Body of pancreas (tissue), 4 donors: Measurements from ENCODE around the gene ZNF185. TPM values are rescaled to one million over a fixed set of nuclear protein-coding genes. Genes with fewer than 3 reads are reported as not detected.

Source experiments
- ATAC-seq: fragments of 150-250 bp; one replicate; pipeline ENCODE4 v1.9.1; 2016
- DNase-seq, 4 donors: peaks; one replicate each; pipeline ENCODE4 v3.0.0-alpha.2; 2019
- H3K27ac ChIP-seq, 4 donors: fragments of 200-600 bp; sonication (generic); 1 replicate in 3 of 4; 2 replicates in 1 of 4; pipeline versions ENCODE4 v1.5.1 to v1.6.1; 2016 to 2019; ENCODE audit warnings: mild to moderate bottlenecking in 1 of 4, mixed read lengths in 1 of 4, moderate library complexity in 1 of 4
- H3K27me3 ChIP-seq, 2 donors: fragments of 200-600 bp; sonication (generic); one replicate each; pipeline ENCODE4 v1.6.0; 2016; ENCODE audit warnings: mild to moderate bottlenecking in 1 of 2
- H3K36me3 ChIP-seq, 2 donors: fragments of 200-600 bp; sonication (generic); replicated peaks in 1 of 2; 2 replicates each; pipeline ENCODE4 v1.5.1; 2016; ENCODE audit warnings: low read depth in 2 of 2; ENCODE audit not compliant: insufficient read depth in 1 of 2
- H3K4me1 ChIP-seq: fragments of 200-600 bp; sonication (generic); one replicate; pipeline ENCODE4 v1.6.0; 2016
- H3K4me3 ChIP-seq, 2 donors: fragments of 200-600 bp; sonication (generic); 1 replicate in 1 of 2; 2 replicates in 1 of 2; pipeline ENCODE4 v1.5.1; 2016 to 2019
- H3K9me3 ChIP-seq, 3 donors: fragments of 200-600 bp; sonication (generic); 1 replicate in 2 of 3; 2 replicates in 1 of 3; pipeline ENCODE4 v1.5.1; 2016
- CTCF ChIP-seq, 7 experiments: fragments of 450-650 bp in 4 of 7; fragments of 200-600 bp in 3 of 7; sonication (generic) in 3 of 7; IDR thresholded peaks; one replicate each; pipeline ENCODE4 v1.5.1; 2016 to 2019; ENCODE audit warnings: antibody characterized with exemption in 7 of 7
- POLR2A ChIP-seq, 3 donors: fragments of 450-650 bp; IDR thresholded peaks; one replicate each; pipeline ENCODE4 v1.6.1; 2016; ENCODE audit warnings: antibody characterized with exemption in 3 of 3, mild to moderate bottlenecking in 2 of 3
- WGBS, 2 donors: methylation state at CpG; one replicate each; pipeline ENCODE4 v1.1.5; 2017; 5-methylcytosine and 5-hydroxymethylcytosine counted together
- intact Hi-C: fragments of 100-400 bp; cut with DNase I; formaldehyde crosslinking; loops from one replicate; pipeline ENCODE4 v1.15.1; 2023
- total RNA-seq, 2 donors: library from RNA; depleted of rRNA; stranded (reverse); fragments of >200 nt; gene quantifications; one replicate each; pipeline ENCODE4 v1.1.0, GENCODE V29; 2016

Gene ZNF185
- total RNA-seq, 2 donors from 2014 or later, result 2.0 to 6.5 TPM

DNA sequence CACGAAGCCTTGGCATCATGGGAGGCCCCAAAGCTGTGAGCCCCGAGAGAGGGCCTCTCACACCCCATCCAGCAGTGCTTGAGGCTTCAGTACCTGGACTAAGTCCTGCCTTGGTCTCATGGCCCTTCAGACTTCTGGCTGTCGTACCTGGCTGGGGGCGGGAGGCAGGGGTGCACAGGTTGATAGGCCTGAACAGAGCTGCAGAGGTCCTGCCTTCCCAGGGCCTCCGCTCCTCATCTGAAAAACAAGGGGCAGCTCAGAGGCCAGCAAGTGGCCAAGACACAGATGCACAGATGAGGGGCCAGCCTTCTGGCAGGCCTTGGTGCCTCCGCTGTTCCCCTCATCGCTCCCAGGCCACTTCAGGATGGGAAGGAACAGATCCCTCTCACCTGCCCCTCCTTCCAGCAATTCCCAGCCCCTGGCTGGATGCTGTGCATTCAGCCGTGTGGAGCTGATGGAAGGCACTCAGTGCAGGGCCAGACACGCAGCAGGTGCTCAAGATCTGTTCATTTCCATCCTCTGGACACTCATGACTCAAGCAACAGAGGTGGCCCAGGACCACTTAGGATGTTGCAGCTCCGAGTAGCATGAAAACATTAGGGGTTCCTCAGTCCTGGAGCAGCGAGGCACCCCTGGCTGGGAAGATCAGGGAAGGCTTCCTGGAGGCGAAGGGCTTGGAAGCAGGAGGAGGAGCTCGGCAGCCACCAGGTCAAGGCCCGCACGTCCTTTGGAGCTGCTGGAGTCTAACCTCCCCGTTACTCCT lies 1.4 kb downstream of the ZNF185 start:
- Histone ChIP-seq H3K4me3 (no peak overlapping the region), H3K27ac (no peak overlapping the region), H3K9me3 (no peaks in the 10 kb centered on the region), H3K27me3 (no peaks in the 10 kb centered on the region), H3K36me3 (no peaks in the 10 kb centered on the region), H3K4me1 (peaks cover 4% of the 10 kb centered on the region)
- WGBS, 2 donors, result 86 to 97% methylated on average over 7 to 9 of the region's 16 CpGs
- no peak for ATAC-seq
- no peak for TF ChIP-seq POLR2A (IDR thresholded peaks at IDR 0.05)
- TF ChIP-seq CTCF (IDR thresholded peaks at IDR 0.05), result no peak
- intact Hi-C loops, result no loop called here
- DNase-seq, result no peak

GRCh38 chrX:152899874-152900719 lies 2.2 kb downstream of the ZNF185 start:
- H3K9me3 ChIP-seq, result no peaks in the 10 kb centered on the region
- no peak overlapping the region for H3K4me3 ChIP-seq
- no peak for DNase-seq
- intact Hi-C loops, result no loop called here
- H3K27ac ChIP-seq, result no peak overlapping the region
- no peak for ATAC-seq
- peaks cover 4% of the 10 kb centered on the region for H3K4me1 ChIP-seq
- 76 to 100% methylated on average over 1 to 8 of the region's 12 CpGs for WGBS, 2 donors
- no peaks in the 10 kb centered on the region for H3K36me3 ChIP-seq
- TF ChIP-seq POLR2A (IDR thresholded peaks at IDR 0.05) (no peak), CTCF (IDR thresholded peaks at IDR 0.05) (no peak)
- H3K27me3 ChIP-seq, result no peaks in the 10 kb centered on the region

- Histone ChIP-seq H3K4me3 (no peak overlapping the region), H3K27me3 (no peaks in the 10 kb centered on the region), H3K36me3 (no peaks in the 10 kb centered on the region), H3K9me3 (no peaks in the 10 kb centered on the region), H3K4me1 (peaks cover 4% of the 10 kb centered on the region), H3K27ac (no peak overlapping the region)
- no peak for ATAC-seq
- intact Hi-C loops, result no loop called here
- TF ChIP-seq CTCF (IDR thresholded peaks at IDR 0.05) (no peak), POLR2A (IDR thresholded peaks at IDR 0.05) (no peak)
- 85 to 94% methylated on average over 7 of the region's 8 CpGs for WGBS, 2 donors
- no peak for DNase-seq
These were observed 3.1 kb downstream of the ZNF185 start for GRCh38 chrX:152900937-152901445.

DNA sequence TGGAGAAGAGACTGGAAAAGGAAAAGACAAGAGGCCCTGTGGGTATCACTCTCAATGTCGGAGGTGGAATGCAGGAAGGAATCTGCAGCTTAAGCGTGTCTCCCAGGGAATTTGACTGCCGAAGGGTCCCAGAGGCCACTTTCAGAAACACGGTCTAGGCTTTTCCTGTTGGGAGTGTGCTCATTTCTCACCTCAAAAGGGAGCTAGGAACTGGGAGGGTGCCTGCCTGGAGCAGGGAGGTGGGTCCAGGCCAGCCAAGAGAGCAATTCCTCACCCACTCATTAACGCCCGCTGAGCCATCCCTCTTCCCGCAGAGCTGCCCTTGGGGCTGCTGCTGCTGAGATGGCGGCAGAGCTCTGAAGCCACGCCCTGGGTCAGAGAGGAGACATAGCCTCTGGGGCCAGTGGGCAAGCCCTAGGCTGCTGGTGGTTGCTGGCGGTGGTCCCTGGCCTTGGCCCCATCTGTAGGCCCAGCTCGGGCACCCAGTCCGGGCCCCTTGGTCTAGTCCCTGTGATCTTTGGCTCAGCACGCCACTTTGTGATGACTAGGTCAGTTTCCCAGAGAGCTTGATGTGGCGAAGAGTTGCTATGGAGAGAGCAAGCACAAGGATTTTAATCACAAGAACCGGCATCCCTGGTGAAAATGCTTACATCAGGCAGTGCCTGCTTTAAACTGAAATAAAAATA lies 4.1 kb downstream of the ZNF185 start:
- Histone ChIP-seq H3K4me3 (no peak overlapping the region), H3K27me3 (no peaks in the 10 kb centered on the region), H3K9me3 (no peaks in the 10 kb centered on the region), H3K4me1 (peaks cover 4% of the 10 kb centered on the region), H3K36me3 (no peaks in the 10 kb centered on the region), H3K27ac (no peak overlapping the region)
- WGBS, 2 donors, result 74 to 86% methylated on average over 4 to 9 of the region's 15 CpGs
- ATAC-seq, result no peak
- TF ChIP-seq POLR2A (IDR thresholded peaks at IDR 0.05) (no peak), CTCF (IDR thresholded peaks at IDR 0.05) (no peak)
- DNase-seq, result no peak
- intact Hi-C loops, result no loop called here
